CD4-positive, CD25-positive, alpha-beta regulatory T cell (primary cell): ENCODE data around the gene PRKD2. TPM values are rescaled to one million over a fixed set of nuclear protein-coding genes. Genes with fewer than 3 reads are reported as not detected.
"Not testable (repeated sequence)": the region's sequence is repeated elsewhere in the genome, so short reads cannot be mapped to it uniquely, and the experiment has no call there.

Experiments
- ATAC-seq, 2 donors: fragments of 150-1000 bp; cut with Tn5 transposase; one replicate each; pipeline ENCODE4 v1.10.0; 2021; ENCODE audit warnings: low read depth in 2 of 2, moderate number of reproducible peaks in 2 of 2, moderate library complexity in 1 of 2
- DNase-seq, 3 donors: peaks; one replicate each; pipeline versions ENCODE4 v3.0.0 to v3.0.0-alpha.2; 2012 to 2022; ENCODE audit warnings: mixed read lengths in 1 of 3
- H3K27ac ChIP-seq: one replicate; pipeline ENCODE4 v1.7.0; 2013; ENCODE audit warnings: mild to moderate bottlenecking, low read length; ENCODE audit not compliant: insufficient read depth, poor library complexity, severe bottlenecking
- H3K27me3 ChIP-seq: one replicate; pipeline ENCODE4 v1.7.0; 2013; ENCODE audit warnings: low read length; ENCODE audit not compliant: control insufficient read depth, insufficient read depth
- H3K36me3 ChIP-seq: one replicate; pipeline ENCODE4 v1.7.0; 2013; ENCODE audit warnings: mild to moderate bottlenecking, low read length, moderate library complexity; ENCODE audit not compliant: control insufficient read depth, insufficient read depth
- H3K4me1 ChIP-seq: 2 replicates; pipeline ENCODE4 v1.7.0; 2013; ENCODE audit warnings: mild to moderate bottlenecking, low read length; ENCODE audit not compliant: insufficient read depth, control insufficient read depth, poor library complexity, severe bottlenecking
- H3K4me3 ChIP-seq: one replicate; pipeline ENCODE4 v1.7.0; 2013; ENCODE audit warnings: low read depth, mild to moderate bottlenecking, low read length, moderate library complexity
- H3K9me3 ChIP-seq, 2 experiments: 1 replicate in 1 of 2; 2 replicates in 1 of 2; pipeline ENCODE4 v1.7.0; 2013; ENCODE audit warnings: low read length in 2 of 2, mild to moderate bottlenecking in 1 of 2, moderate library complexity in 1 of 2; ENCODE audit not compliant: control insufficient read depth in 2 of 2
- H3K27ac Mint-ChIP-seq, 3 donors: one replicate each; pipeline ENCODE4 v1.8.0; 2020 to 2022; ENCODE audit warnings: mild to moderate bottlenecking in 3 of 3, mixed read lengths in 3 of 3, moderate library complexity in 2 of 3
- H3K27me3 Mint-ChIP-seq: one replicate; pipeline ENCODE4 v1.8.0; 2022; ENCODE audit warnings: mild to moderate bottlenecking, mixed read lengths
- H3K36me3 Mint-ChIP-seq: one replicate; pipeline ENCODE4 v1.8.0; 2020; ENCODE audit warnings: mixed read lengths
- H3K4me1 Mint-ChIP-seq, 4 donors: one replicate each; pipeline ENCODE4 v1.8.0; 2020 to 2022; ENCODE audit warnings: mixed read lengths in 4 of 4, mild to moderate bottlenecking in 1 of 4
- H3K4me3 Mint-ChIP-seq, 4 donors: one replicate each; pipeline ENCODE4 v1.8.0; 2020 to 2022; ENCODE audit warnings: mild to moderate bottlenecking in 4 of 4, mixed read lengths in 4 of 4, moderate library complexity in 3 of 4
- H3K9me3 Mint-ChIP-seq, 7 donors: one replicate each; pipeline ENCODE4 v1.8.0; 2020 to 2022; ENCODE audit warnings: mixed read lengths in 7 of 7, mild to moderate bottlenecking in 3 of 7, moderate library complexity in 2 of 7
- polyA plus RNA-seq, 4 donors: library from polyadenylated mRNA; unstranded; fragments of 300-500 nt; fragmentation: Illumina TruSeq; gene quantifications; one replicate each; pipeline ENCODE4 v1.2.3, GENCODE V29; 2021
- total RNA-seq: library from RNA; stranded (reverse); gene quantifications from one replicate; pipeline ENCODE4 v1.2.3, GENCODE V29; 2022

The PRKD2 gene
- total and polyA plus RNA-seq, 5 donors from 2014 or later, result 37.0 to 171 (median 46.7) TPM

DNA sequence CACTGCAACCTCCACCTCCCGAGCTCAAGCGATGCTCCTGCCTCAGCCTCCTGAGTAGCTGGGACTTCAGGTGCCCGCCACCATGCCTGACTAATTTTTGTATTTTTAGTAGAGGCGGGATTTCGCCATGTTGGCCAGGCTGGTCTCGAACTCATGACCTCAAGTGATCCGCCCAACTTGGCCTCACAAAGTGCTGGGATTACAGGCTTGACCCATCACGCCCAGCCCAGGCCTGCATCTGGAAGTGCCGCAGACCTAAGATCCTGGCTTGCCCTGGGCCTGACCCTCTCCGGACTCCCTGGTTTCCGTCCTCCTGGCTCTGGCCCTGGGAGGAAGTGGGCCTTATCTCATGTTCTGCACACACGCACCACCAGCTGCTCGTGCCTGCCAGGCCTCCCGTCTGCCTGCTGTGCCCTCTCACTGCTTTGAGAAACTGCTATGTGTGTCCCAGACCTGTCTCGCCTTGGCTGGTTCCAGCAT lies 87.3 kb downstream of the PRKD2 start:
- H3K4me1 Mint-ChIP-seq, result peaks cover 0 to 66% (median 20%) of the 10 kb centered on the region in 4 donors
- H3K27me3 Mint-ChIP-seq, result peaks cover 10% of the 10 kb centered on the region
- H3K27me3 ChIP-seq, result no peaks in the 10 kb centered on the region

DNA sequence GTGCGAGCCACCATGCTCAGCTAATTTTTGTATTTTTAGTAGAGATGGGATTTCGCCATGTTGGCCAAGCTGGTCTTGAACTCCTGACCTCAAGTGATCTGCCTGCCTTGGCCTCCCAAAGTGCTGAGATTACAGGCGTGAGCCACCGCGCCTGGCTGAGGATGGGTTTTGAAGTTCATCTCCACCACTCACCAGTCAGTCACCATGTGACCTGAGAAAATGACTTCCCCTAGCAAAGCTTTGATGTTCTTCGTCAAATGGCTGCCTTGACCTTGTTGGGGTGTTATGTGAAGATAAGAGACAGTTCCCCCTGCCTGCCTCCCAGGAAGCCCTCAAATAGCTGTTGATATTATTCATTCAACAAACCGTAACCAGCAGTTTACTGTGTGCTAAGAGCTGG lies 87.9 kb downstream of the PRKD2 start:
- H3K36me3 ChIP-seq, H3K36me3 Mint-ChIP-seq, H3K4me3 Mint-ChIP-seq, H3K27me3 Mint-ChIP-seq, H3K4me3 ChIP-seq, H3K27me3 ChIP-seq, H3K9me3 Mint-ChIP-seq, H3K27ac ChIP-seq, H3K9me3 ChIP-seq, ATAC-seq: not testable (repeated sequence)
- H3K4me1 ChIP-seq, result peaks cover 20% of the 10 kb centered on the region
- peak in 1 of 3 donors; percentile 69 for DNase-seq
- Mint-ChIP-seq H3K4me1 (peaks cover 0 to 66% (median 21%) of the 10 kb centered on the region in 4 donors), H3K27ac (peak overlapping the region in 1 of 3 donors; percentile 65)

More for the DNA sequence above, 87.3 kb downstream of the PRKD2 start:
- Mint-ChIP-seq H3K4me3 (no peak overlapping the region), H3K27ac (peak overlapping the region in 1 of 3 donors; percentile 87), H3K9me3 (no peaks in the 10 kb centered on the region), H3K36me3 (no peaks in the 10 kb centered on the region)
- H3K36me3 ChIP-seq, result no peaks in the 10 kb centered on the region
- H3K9me3 ChIP-seq, result no peaks in the 10 kb centered on the region
- no peak overlapping the region for H3K4me3 ChIP-seq
- ATAC-seq (no peak), DNase-seq (no peak)
- peaks cover 24% of the 10 kb centered on the region for H3K4me1 ChIP-seq
- H3K27ac ChIP-seq, result no peak overlapping the region

DNA sequence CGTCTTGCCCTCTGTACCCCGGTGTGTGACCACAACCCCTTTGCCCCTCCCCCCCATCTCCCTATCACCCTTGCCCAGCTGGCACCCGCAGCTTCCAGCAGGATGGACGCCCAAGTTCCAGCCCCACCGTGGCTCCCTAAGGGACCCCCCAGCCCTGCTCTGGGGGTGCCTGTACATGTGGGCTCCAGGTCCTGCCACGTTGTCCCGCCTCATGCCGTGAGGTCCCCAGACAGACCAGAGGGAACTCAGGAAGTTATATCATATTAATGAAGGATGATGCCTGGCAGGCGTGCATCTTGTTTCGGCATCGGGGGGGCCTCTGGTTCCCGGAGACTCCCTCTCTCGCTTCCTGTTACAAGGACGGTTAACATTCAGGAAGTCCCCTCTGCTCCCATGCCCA lies 90.5 kb downstream of the PRKD2 start:
- H3K4me1 ChIP-seq, result peaks cover 23% of the 10 kb centered on the region

DNA sequence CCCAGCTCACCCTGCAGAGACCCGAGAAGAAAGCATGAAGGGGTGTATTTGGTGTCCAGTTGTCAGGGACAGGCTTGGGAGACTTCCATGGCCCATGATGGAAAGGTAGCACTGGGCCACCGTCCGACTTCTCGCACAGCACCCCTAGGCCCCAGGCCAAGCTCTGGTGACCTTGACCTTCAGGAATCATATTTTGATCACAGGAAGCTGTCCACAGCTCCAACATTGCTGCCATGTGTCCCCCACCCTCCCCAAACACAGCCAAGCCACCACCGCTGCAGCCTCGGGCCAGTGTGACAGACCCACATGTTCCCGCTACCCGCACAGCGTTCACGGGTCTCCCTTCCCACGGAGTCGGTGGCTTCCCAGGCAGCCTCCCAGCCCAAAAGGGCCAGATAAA lies 91.2 kb downstream of the PRKD2 start:
- Histone ChIP-seq H3K36me3 (no peaks in the 10 kb centered on the region), H3K4me3 (no peak overlapping the region), H3K4me1 (peaks cover 30% of the 10 kb centered on the region), H3K27ac (no peak overlapping the region), H3K9me3 (no peaks in the 10 kb centered on the region), H3K27me3 (no peaks in the 10 kb centered on the region)
- Mint-ChIP-seq H3K4me1 (peaks cover 0 to 71% (median 18%) of the 10 kb centered on the region in 4 donors), H3K27ac (peak overlapping the region in 1 of 3 donors; percentile 20), H3K27me3 (no peaks in the 10 kb centered on the region), H3K9me3 (no peaks in the 10 kb centered on the region), H3K4me3 (peak overlapping the region in 1 of 4 donors; percentile 38), H3K36me3 (no peaks in the 10 kb centered on the region)
- DNase-seq (no peak), ATAC-seq (no peak)

More for the DNA sequence above, 90.5 kb downstream of the PRKD2 start:
- Histone ChIP-seq H3K27ac (no peak overlapping the region), H3K27me3 (no peaks in the 10 kb centered on the region), H3K4me3 (no peak overlapping the region), H3K36me3 (no peaks in the 10 kb centered on the region), H3K9me3 (no peaks in the 10 kb centered on the region)
- Mint-ChIP-seq H3K4me1 (peaks cover 0 to 65% (median 18%) of the 10 kb centered on the region in 4 donors), H3K27me3 (no peaks in the 10 kb centered on the region), H3K9me3 (no peaks in the 10 kb centered on the region), H3K27ac (no peak overlapping the region), H3K36me3 (no peaks in the 10 kb centered on the region), H3K4me3 (peak overlapping the region in 2 of 4 donors; percentile 8 to 27)
- no peak for ATAC-seq
- no peak for DNase-seq

DNA sequence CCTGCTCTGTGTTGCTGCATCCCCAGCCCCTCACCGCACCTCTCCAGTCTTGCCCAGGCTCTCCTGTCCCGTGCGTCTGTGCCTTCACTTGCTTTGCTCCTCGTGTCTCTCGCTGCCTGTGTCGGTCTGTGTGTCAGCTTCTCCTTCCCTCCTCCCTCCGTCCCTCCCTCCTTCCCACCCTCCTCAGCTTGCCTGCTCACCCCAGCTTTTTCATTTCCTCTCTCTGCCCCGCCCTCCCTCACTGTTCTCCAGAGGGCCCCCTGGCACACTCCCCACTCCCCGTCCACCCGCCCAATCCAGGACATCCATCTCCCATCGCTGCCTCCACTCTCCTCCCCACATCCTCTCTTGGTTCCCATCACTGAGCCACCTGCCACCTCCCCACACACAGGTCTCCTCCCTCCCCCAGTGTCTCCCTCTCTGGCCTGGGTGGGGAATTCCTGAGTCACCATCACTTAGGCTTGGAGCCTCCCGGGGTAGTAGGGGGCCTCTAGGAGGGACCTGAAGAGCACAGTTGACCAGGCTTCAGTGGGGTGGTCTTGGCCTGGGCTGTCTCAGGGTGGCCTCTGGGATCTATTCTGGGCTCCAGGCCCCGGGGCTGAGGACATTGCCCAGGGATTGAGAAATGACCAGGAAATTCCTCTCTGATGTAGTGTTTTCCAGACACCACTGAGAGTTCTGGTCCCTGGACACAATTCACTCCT lies 91.8 kb downstream of the PRKD2 start, which contains the start of gene PTGIR:
Gene PTGIR, minus strand, starts transcription at position 132 of the 704 bp plus-strand sequence. CDS start 864 bp downstream, outside the sequence.
- Mint-ChIP-seq H3K36me3 (no peaks in the 10 kb centered on the region), H3K9me3 (no peaks in the 10 kb centered on the region), H3K27ac (peak within 1 kb of the TSS; percentile 83 to 96 (median 85)), H3K4me1 (peaks cover 0 to 78% (median 21%) of the 10 kb centered on the region in 4 donors), H3K4me3 (peak within 1 kb of the TSS in 3 of 4 donors; percentile 70 to 93 (median 93)), H3K27me3 (no peaks in the 10 kb centered on the region)
- no peaks in the 10 kb centered on the region for H3K9me3 ChIP-seq
- DNase-seq (peak in 1 of 3 donors; percentile 56), ATAC-seq (peak; percentile 29 to 34)
- H3K4me1 ChIP-seq, result peaks cover 36% of the 10 kb centered on the region
- peak within 1 kb of the TSS; percentile 41 for H3K27ac ChIP-seq
- H3K36me3 ChIP-seq, result no peaks in the 10 kb centered on the region
- H3K4me3 ChIP-seq, result peak within 1 kb of the TSS; percentile 57
- H3K27me3 ChIP-seq, result no peaks in the 10 kb centered on the region

Other genes with a start within 250 kb of the PRKD2 start
- gene PNMA8A, start 245.6 kb downstream of the PRKD2 start, total RNA-seq, result not detected
- gene PNMA8A, start 245.6 kb downstream of the PRKD2 start, polyA plus RNA-seq, result under 1 TPM in 1 of 4 donors, not detected in 3; 0.05 TPM
- not detected for gene PNMA8B, start 221.2 kb downstream of the PRKD2 start, total RNA-seq
- under 1 TPM in 3 of 4 donors, not detected in 1; 0.57 to 0.80 (median 0.62) TPM for gene PNMA8B, start 221.2 kb downstream of the PRKD2 start, polyA plus RNA-seq
- gene CALM3, start 115.8 kb downstream of the PRKD2 start, total RNA-seq, result 286 TPM
- 100 to 1,000 TPM; 207 to 361 (median 286) TPM for gene CALM3, start 115.8 kb downstream of the PRKD2 start, polyA plus RNA-seq
- gene PTGIR, start 92.0 kb downstream of the PRKD2 start, total RNA-seq, result 8.6 TPM
- gene PTGIR, start 92.0 kb downstream of the PRKD2 start, polyA plus RNA-seq, result 10 to 100 TPM in 2 of 4 donors, 1 to 10 TPM in 1, under 1 TPM in 1; 0.31 to 16.8 (median 10.1) TPM
- gene GNG8, start 80.9 kb downstream of the PRKD2 start, total RNA-seq, result not detected
- 10 to 100 TPM in 1 of 4 donors, 1 to 10 TPM in 2, not detected in 1; 6.8 to 15.7 (median 8.6) TPM for gene GNG8, start 80.9 kb downstream of the PRKD2 start, polyA plus RNA-seq
- gene DACT3, start 55.9 kb downstream of the PRKD2 start, total RNA-seq, result not detected
- gene DACT3, start 55.9 kb downstream of the PRKD2 start, polyA plus RNA-seq, result not detected
- gene FKRP, start 28.9 kb upstream of the PRKD2 start, total RNA-seq, result 18.7 TPM
- 1 to 10 TPM; 2.7 to 4.9 (median 3.5) TPM for gene FKRP, start 28.9 kb upstream of the PRKD2 start, polyA plus RNA-seq
- 121 TPM for gene STRN4, start 29.3 kb upstream of the PRKD2 start, total RNA-seq
- gene STRN4, start 29.3 kb upstream of the PRKD2 start, polyA plus RNA-seq, result 10 to 100 TPM; 11.9 to 16.7 (median 15.0) TPM
- gene SLC1A5, start 71.5 kb upstream of the PRKD2 start, total RNA-seq, result 23.9 TPM
- gene SLC1A5, start 71.5 kb upstream of the PRKD2 start, polyA plus RNA-seq, result 10 to 100 TPM; 23.6 to 28.8 (median 27.2) TPM
- 41.5 TPM for gene AP2S1, start 133.7 kb upstream of the PRKD2 start, total RNA-seq
- 10 to 100 TPM; 61.3 to 90.1 (median 75.3) TPM for gene AP2S1, start 133.7 kb upstream of the PRKD2 start, polyA plus RNA-seq
- gene ARHGAP35, start 143.9 kb upstream of the PRKD2 start, total RNA-seq, result 47.7 TPM
- 1 to 10 TPM; 3.4 to 4.7 (median 4.2) TPM for gene ARHGAP35, start 143.9 kb upstream of the PRKD2 start, polyA plus RNA-seq